ENCODE measurements around the gene BAZ1B.

DNA sequence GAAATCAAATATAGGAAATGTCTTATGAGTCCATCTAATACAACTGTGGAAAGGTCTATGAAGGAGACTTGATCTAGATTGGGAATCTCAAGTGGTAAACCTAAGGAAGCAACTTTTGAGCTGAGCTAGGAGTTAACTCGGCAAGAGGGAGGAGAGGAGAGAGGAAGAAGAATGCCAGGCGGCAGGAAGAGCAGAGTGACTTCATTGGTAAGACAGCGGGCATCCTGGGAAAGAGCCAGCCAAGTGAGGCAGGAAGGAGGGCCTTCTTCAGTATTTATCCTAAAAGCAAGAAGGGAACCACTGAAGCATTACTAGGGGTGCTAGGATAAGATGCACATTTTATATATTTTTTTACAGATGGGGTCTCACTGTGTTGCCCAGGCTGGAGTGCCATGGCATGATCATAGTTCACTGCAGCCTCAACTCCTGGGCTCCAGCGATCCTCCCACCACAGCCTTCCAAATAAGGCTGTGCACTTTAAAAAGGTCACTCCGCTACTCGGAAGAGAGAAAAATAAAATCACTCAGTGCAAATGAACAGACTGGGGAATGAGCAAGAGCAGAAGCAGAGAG lies 33.4 kb upstream of the BAZ1B start:
- TF ChIP-seq, protein P1, sequence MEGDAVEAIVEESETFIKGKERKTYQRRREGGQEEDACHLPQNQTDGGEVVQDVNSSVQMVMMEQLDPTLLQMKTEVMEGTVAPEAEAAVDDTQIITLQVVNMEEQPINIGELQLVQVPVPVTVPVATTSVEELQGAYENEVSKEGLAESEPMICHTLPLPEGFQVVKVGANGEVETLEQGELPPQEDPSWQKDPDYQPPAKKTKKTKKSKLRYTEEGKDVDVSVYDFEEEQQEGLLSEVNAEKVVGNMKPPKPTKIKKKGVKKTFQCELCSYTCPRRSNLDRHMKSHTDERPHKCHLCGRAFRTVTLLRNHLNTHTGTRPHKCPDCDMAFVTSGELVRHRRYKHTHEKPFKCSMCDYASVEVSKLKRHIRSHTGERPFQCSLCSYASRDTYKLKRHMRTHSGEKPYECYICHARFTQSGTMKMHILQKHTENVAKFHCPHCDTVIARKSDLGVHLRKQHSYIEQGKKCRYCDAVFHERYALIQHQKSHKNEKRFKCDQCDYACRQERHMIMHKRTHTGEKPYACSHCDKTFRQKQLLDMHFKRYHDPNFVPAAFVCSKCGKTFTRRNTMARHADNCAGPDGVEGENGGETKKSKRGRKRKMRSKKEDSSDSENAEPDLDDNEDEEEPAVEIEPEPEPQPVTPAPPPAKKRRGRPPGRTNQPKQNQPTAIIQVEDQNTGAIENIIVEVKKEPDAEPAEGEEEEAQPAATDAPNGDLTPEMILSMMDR (IDR thresholded peaks at IDR 0.05) = no peak
- TF ChIP-seq POLR2A (IDR thresholded peaks at IDR 0.05) = no peak
- no peak for TF ChIP-seq POLR2AphosphoS5 (IDR thresholded peaks at IDR 0.05)

Data from stomach (tissue), 4 donors.